HepG2 (cell line): Measurements from ENCODE around the gene FBXO11. TPM values are rescaled to one million over a fixed set of nuclear protein-coding genes. Genes with fewer than 3 reads are reported as not detected.

ENCODE experiments used
- CREM ChIP-seq, 2 experiments: sonication (generic) in 1 of 2; formaldehyde crosslinking in 1 of 2; IDR thresholded peaks; 2 replicates each; pipeline versions ENCODE4 v1.4.0 to v1.6.1; 2016 to 2020; ENCODE audit warnings: antibody characterized with exemption in 1 of 2, mild to moderate bottlenecking in 1 of 2, missing genetic modification reagents in 1 of 2
- HDAC6 ChIP-seq: fragments of 200-600 bp; sonication (generic); IDR thresholded peaks from 2 replicates; pipeline ENCODE4 v1.7.0; 2017; ENCODE audit warnings: mild to moderate bottlenecking, antibody characterized with exemption, low read length, low read depth
- KDM5A ChIP-seq: fragments of 200-600 bp; sonication (generic); IDR thresholded peaks from 2 replicates; pipeline ENCODE4 v1.7.0; 2018; ENCODE audit warnings: antibody characterized with exemption, mild to moderate bottlenecking, low read length, borderline replicate concordance
- KMT2B ChIP-seq: IDR thresholded peaks from 2 replicates; pipeline ENCODE4 v1.6.1; 2016; ENCODE audit warnings: missing genetic modification reagents, missing compliant biosample characterization
- MEIS2 ChIP-seq: sonication (generic); formaldehyde crosslinking; IDR thresholded peaks from 2 replicates; pipeline ENCODE4 v1.9.0; 2021; ENCODE audit warnings: mild to moderate bottlenecking, missing genetic modification reagents
- SP1 ChIP-seq, 2 experiments: fragments of 450-650 bp in 1 of 2; sonication (generic) in 1 of 2; formaldehyde crosslinking in 1 of 2; IDR thresholded peaks; 2 replicates each; pipeline versions ENCODE4 v1.4.0 to v1.6.1; 2016 to 2020; ENCODE audit warnings: missing genetic modification reagents in 1 of 2
- ZBTB8A ChIP-seq: sonication (generic); formaldehyde crosslinking; IDR thresholded peaks from 2 replicates; pipeline ENCODE4 v1.4.0; 2020; ENCODE audit warnings: mild to moderate bottlenecking, low read depth, missing genetic modification reagents, borderline replicate concordance
- ZMAT3 ChIP-seq: sonication (generic); formaldehyde crosslinking; conservative IDR thresholded peaks from 2 replicates; pipeline ENCODE4 v1.7.0; 2021; ENCODE audit warnings: missing genetic modification reagents
- ZNF614 ChIP-seq: IDR thresholded peaks from 2 replicates; pipeline ENCODE4 v1.6.1; 2018; ENCODE audit warnings: missing biosample characterization, missing genetic modification reagents, inconsistent platforms, borderline replicate concordance
- ZNF616 ChIP-seq: sonication (generic); formaldehyde crosslinking; IDR thresholded peaks from 2 replicates; pipeline ENCODE4 v1.5.0; 2020; ENCODE audit warnings: low read depth, mild to moderate bottlenecking, missing genetic modification reagents
- ZNF768 ChIP-seq: sonication (generic); formaldehyde crosslinking; IDR thresholded peaks from 2 replicates; pipeline ENCODE4 v1.4.0; 2020; ENCODE audit warnings: missing genetic modification reagents
- polyA plus RNA-seq, 8 experiments: library from polyadenylated mRNA; depleted of rRNA in 3 of 8; stranded (reverse) in 7 of 8; unstranded in 1 of 8; fragments of >200 nt; fragmentation: Illumina TruSeq in 4 of 8; extraction: Trizol in 4 of 8; gene quantifications; 2 replicates each; pipeline versions ENCODE4 v1.2.1 to v1.2.3, GENCODE V29; 2011 to 2016; ENCODE audit warnings: low read depth in 4 of 8, missing spikeins in 1 of 8, mixed read lengths in 1 of 8; ENCODE audit not compliant: insufficient read depth in 1 of 8
- total RNA-seq, 5 experiments: library from RNA; depleted of rRNA; stranded (reverse); fragments of >200 nt; fragmentation: Illumina TruSeq; extraction: Trizol; gene quantifications; 2 replicates each; pipeline ENCODE4 v1.2.3, GENCODE V29; 2016; ENCODE audit warnings: low read depth in 1 of 5
- TF ChIP-seq, protein P1 (sequence below), 2 experiments: fragments of 450-650 bp in 1 of 2; sonication (generic) in 1 of 2; formaldehyde crosslinking in 1 of 2; IDR thresholded peaks; 2 replicates each; pipeline versions ENCODE4 v1.6.1 to v1.8.0; 2016 to 2022; ENCODE audit warnings: antibody characterized with exemption in 1 of 2, mild to moderate bottlenecking in 1 of 2, missing genetic modification reagents in 1 of 2
- TF ChIP-seq, protein P2 (sequence below): sonication (generic); formaldehyde crosslinking; IDR thresholded peaks from 2 replicates; pipeline ENCODE4 v1.4.0; 2020; ENCODE audit warnings: missing genetic modification reagents

Gene FBXO11
- total and polyA plus RNA-seq, 2 of the 13 experiments (the other 11 are each of a cell fraction or from before 2014, with no cell fraction given): 27.9 to 47.6 TPM

DNA sequence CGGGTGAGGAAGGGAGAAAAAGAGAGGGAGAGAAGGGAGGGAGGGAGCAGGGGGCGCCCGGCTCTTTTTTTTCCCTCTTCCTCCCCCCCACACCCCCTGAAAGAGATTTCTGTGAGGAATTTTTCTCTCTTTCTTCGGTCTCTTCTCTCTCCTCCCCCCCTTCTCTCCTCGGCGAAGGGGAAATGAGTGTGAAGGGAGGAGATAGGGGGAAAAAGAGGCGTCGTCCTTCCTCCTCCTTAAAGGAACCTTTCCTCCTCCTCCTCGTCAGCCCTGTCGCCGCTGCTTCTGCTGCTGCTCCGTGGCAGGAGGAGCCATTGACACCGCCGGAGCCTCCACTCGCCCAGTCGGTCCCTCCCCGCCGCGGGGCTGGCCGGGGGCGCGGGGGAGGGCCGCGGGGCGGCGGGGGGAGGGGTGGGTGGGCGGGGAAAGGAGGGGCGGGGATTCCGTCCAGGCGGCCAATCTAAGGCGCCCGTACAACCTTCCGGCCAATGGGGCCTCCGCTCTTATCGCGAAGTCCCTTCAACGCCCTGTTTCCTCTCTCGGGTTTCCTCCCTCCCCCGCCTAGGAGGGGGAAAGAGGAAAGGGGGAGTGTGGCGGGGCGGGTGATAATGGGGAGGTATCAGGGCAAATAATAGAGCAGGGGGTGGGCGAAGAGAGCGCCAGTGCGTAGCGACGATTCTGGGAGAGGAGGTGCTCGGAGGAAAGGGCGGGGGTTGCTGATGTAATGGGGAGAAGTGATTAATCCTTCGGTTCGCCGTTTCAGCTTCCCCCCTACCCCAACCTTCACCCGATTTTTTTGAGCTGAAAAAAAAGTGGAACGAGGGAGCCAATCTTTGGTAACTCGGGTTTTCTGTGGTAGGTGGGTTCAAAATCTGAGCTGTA, at the start of gene FBXO11 (continued):
- TF ChIP-seq, protein P1, sequence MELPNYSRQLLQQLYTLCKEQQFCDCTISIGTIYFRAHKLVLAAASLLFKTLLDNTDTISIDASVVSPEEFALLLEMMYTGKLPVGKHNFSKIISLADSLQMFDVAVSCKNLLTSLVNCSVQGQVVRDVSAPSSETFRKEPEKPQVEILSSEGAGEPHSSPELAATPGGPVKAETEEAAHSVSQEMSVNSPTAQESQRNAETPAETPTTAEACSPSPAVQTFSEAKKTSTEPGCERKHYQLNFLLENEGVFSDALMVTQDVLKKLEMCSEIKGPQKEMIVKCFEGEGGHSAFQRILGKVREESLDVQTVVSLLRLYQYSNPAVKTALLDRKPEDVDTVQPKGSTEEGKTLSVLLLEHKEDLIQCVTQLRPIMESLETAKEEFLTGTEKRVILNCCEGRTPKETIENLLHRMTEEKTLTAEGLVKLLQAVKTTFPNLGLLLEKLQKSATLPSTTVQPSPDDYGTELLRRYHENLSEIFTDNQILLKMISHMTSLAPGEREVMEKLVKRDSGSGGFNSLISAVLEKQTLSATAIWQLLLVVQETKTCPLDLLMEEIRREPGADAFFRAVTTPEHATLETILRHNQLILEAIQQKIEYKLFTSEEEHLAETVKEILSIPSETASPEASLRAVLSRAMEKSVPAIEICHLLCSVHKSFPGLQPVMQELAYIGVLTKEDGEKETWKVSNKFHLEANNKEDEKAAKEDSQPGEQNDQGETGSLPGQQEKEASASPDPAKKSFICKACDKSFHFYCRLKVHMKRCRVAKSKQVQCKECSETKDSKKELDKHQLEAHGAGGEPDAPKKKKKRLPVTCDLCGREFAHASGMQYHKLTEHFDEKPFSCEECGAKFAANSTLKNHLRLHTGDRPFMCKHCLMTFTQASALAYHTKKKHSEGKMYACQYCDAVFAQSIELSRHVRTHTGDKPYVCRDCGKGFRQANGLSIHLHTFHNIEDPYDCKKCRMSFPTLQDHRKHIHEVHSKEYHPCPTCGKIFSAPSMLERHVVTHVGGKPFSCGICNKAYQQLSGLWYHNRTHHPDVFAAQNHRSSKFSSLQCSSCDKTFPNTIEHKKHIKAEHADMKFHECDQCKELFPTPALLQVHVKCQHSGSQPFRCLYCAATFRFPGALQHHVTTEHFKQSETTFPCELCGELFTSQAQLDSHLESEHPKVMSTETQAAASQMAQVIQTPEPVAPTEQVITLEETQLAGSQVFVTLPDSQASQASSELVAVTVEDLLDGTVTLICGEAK (IDR thresholded peaks at IDR 0.05): no peak
- TF ChIP-seq, protein P1 (CRISPR knock-in tag; IDR thresholded peaks at IDR 0.05): no peak; the same call in 1 of the 2 replicates
- peak; percentile 65 for TF ChIP-seq CREM (IDR thresholded peaks at IDR 0.05)
- TF ChIP-seq CREM (CRISPR knock-in tag; IDR thresholded peaks at IDR 0.05): no peak
- TF ChIP-seq ZNF768 (CRISPR knock-in tag): no peak
- TF ChIP-seq, protein P2, sequence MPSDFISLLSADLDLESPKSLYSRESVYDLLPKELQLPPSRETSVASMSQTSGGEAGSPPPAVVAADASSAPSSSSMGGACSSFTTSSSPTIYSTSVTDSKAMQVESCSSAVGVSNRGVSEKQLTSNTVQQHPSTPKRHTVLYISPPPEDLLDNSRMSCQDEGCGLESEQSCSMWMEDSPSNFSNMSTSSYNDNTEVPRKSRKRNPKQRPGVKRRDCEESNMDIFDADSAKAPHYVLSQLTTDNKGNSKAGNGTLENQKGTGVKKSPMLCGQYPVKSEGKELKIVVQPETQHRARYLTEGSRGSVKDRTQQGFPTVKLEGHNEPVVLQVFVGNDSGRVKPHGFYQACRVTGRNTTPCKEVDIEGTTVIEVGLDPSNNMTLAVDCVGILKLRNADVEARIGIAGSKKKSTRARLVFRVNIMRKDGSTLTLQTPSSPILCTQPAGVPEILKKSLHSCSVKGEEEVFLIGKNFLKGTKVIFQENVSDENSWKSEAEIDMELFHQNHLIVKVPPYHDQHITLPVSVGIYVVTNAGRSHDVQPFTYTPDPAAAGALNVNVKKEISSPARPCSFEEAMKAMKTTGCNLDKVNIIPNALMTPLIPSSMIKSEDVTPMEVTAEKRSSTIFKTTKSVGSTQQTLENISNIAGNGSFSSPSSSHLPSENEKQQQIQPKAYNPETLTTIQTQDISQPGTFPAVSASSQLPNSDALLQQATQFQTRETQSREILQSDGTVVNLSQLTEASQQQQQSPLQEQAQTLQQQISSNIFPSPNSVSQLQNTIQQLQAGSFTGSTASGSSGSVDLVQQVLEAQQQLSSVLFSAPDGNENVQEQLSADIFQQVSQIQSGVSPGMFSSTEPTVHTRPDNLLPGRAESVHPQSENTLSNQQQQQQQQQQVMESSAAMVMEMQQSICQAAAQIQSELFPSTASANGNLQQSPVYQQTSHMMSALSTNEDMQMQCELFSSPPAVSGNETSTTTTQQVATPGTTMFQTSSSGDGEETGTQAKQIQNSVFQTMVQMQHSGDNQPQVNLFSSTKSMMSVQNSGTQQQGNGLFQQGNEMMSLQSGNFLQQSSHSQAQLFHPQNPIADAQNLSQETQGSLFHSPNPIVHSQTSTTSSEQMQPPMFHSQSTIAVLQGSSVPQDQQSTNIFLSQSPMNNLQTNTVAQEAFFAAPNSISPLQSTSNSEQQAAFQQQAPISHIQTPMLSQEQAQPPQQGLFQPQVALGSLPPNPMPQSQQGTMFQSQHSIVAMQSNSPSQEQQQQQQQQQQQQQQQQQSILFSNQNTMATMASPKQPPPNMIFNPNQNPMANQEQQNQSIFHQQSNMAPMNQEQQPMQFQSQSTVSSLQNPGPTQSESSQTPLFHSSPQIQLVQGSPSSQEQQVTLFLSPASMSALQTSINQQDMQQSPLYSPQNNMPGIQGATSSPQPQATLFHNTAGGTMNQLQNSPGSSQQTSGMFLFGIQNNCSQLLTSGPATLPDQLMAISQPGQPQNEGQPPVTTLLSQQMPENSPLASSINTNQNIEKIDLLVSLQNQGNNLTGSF (CRISPR knock-in tag): no peak
- TF ChIP-seq KMT2B (CRISPR knock-in tag): 0 out of 2 replicates have a peak, but pooled peaks have one; percentile 13
- TF ChIP-seq HDAC6: no peak
- TF ChIP-seq ZBTB8A (CRISPR knock-in tag): no peak
- peak; percentile 75; the same call in 1 of the 2 replicates for TF ChIP-seq KDM5A
- TF ChIP-seq ZMAT3 (CRISPR knock-in tag): no peak
- TF ChIP-seq ZNF614 (CRISPR knock-in tag): 0 out of 2 replicates have a peak, but pooled peaks have one; percentile 5
- no peak; the same call in 1 of the 2 replicates for TF ChIP-seq ZNF616
- peak; percentile 59; the same call in 1 of the 2 replicates for TF ChIP-seq MEIS2
- TF ChIP-seq SP1 (IDR thresholded peaks at IDR 0.05): no peak
- peak; percentile 90 for TF ChIP-seq SP1 (CRISPR knock-in tag; IDR thresholded peaks at IDR 0.05)
